Measurements from ENCODE around the gene ADH6.

Gene ADH6

GRCh38 chr4:99179178-99179577 is 39.9 kb downstream of the ADH6 start:
- no peak overlapping the region for H3K4me3 ChIP-seq (ENCODE audit: low read depth, low read length)
- no peak for DNase-seq (ENCODE audit: low read depth)
- TF ChIP-seq CTCF (IDR thresholded peaks at IDR 0.05; ENCODE audit: low read depth, low read length, missing control alignments): no peak
- in situ Hi-C loops (cut with HindIII; ENCODE audit: low sequenced_read_pairs): no loop called here

- H3K4me3 ChIP-seq (ENCODE audit: low read depth, low read length): no peak overlapping the region
- in situ Hi-C loops (cut with HindIII; ENCODE audit: low sequenced_read_pairs): no loop called here
- no peak for DNase-seq (ENCODE audit: low read depth)
- TF ChIP-seq CTCF (IDR thresholded peaks at IDR 0.05; ENCODE audit: low read depth, low read length, missing control alignments): no peak
Measured at GRCh38 chr4:99166544-99166943, 52.5 kb downstream of the ADH6 start.

- DNase-seq (ENCODE audit: low read depth): no peak
- in situ Hi-C loops (cut with HindIII; ENCODE audit: low sequenced_read_pairs): no loop called here
- H3K4me3 ChIP-seq (ENCODE audit: low read depth, low read length): no peak overlapping the region
- no peak for TF ChIP-seq CTCF (IDR thresholded peaks at IDR 0.05; ENCODE audit: low read depth, low read length, missing control alignments)
Measured at GRCh38 chr4:99165978-99166377, 53.1 kb downstream of the ADH6 start.

GRCh38 chr4:99161373-99162099 is 57.5 kb downstream of the ADH6 start:
- DNase-seq (ENCODE audit: low read depth): no peak
- no peak overlapping the region for H3K4me3 ChIP-seq (ENCODE audit: low read depth, low read length)
- in situ Hi-C loops (cut with HindIII; ENCODE audit: low sequenced_read_pairs): no loop called here
- no peak for TF ChIP-seq CTCF (IDR thresholded peaks at IDR 0.05; ENCODE audit: low read depth, low read length, missing control alignments)

- DNase-seq (ENCODE audit: low read depth): no peak
- no peak for TF ChIP-seq CTCF (IDR thresholded peaks at IDR 0.05; ENCODE audit: low read depth, low read length, missing control alignments)
- H3K4me3 ChIP-seq (ENCODE audit: low read depth, low read length): no peak overlapping the region
- in situ Hi-C loops (cut with HindIII; ENCODE audit: low sequenced_read_pairs): no loop called here
Measured at GRCh38 chr4:99159699-99160098, 59.3 kb downstream of the ADH6 start.

GRCh38 chr4:99157478-99157935 is 61.5 kb downstream of the ADH6 start:
- no peak for DNase-seq (ENCODE audit: low read depth)
- H3K4me3 ChIP-seq (ENCODE audit: low read depth, low read length): no peak overlapping the region
- in situ Hi-C loops (cut with HindIII; ENCODE audit: low sequenced_read_pairs): no loop called here
- no peak for TF ChIP-seq CTCF (IDR thresholded peaks at IDR 0.05; ENCODE audit: low read depth, low read length, missing control alignments)

Data from astrocyte of the cerebellum (primary cell).